Measurements from ENCODE around the gene DIPK2A. TPM values are rescaled to one million over a fixed set of nuclear protein-coding genes. Genes with fewer than 3 reads are reported as not detected.
A peak's percentile ranks its signal among the peaks of the same experiment; 100 is the strongest.

The DIPK2A gene
- total and polyA plus RNA-seq, 4 experiments from 2014 or later, result 7.8 to 22.8 (median 15.8) TPM

DNA sequence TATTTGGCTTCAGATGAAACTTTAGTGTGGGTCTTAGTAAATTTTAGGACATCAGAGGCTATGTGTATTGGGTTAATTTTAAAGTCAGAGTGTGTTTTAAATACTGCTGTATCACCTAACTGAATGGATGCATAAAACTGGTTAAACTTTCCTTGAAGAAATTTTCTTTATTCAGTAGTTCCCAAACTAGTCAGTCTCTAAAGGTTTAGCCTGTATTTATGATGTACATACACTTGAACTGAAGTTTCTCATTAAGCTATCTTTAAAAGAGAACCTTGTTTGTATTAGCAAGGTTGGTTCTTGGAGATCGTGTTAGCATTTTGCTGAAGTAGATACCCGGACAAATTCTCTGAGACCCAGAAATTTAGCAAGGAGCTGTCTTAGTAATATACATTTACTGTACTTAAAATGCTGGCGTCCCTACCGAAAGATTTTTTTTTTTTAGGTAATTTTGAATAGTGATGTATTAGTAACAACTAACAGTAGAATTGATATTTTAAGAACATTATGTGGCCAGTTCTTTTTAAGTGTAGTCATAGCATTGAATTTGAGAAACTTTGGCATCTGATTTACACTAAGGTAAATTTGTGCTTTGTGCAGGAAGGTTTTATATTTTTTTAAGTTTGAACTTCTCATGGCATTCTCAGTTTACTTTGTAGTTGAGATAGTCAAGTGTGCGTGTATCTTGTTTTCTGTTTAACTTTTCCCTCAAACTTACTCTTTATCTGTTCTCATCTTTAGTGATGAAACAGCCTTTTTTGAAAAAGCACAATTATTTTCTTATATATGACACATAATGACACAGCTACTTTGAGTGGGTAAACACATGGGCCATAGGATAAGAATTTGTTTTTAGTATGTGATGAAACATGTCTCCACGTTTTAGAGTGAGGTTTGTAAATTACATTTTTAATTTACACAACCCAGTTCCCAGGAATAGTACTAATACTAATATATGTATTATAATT lies 2.9 kb downstream of the DIPK2A start:
- Histone ChIP-seq H3K4me1 (ENCODE audit: insufficient read depth, low read length) (peaks cover 61% of the 10 kb centered on the region), H3K27ac (ENCODE audit: low read depth, low read length) (no peak overlapping the region), H3K27me3 (ENCODE audit: insufficient read depth, low read length) (no peaks in the 10 kb centered on the region), H3K4me3 (ENCODE audit: low read length in 2 of 2) (peak overlapping the region in 1 of 2 donors; percentile 99), H3K36me3 (ENCODE audit: insufficient read depth, low read length) (no peaks in the 10 kb centered on the region), H3K9me3 (ENCODE audit: control insufficient read depth in 1 of 2, low read length in 2 of 2) (no peaks in the 10 kb centered on the region)
- Mint-ChIP-seq H3K36me3 (peaks cover 0 to 15% of the 10 kb centered on the region in 2 donors), H3K4me3 (peak overlapping the region; percentile 93 to 100 (median 97)), H3K27me3 (no peaks in the 10 kb centered on the region), H3K9me3 (no peaks in the 10 kb centered on the region), H3K27ac (peak overlapping the region; percentile 32 to 96 (median 92)), H3K4me1 (peaks cover 34 to 77% (median 43%) of the 10 kb centered on the region in 4 donors)
- intact Hi-C loops (cut with micrococcal nuclease), result loop anchor here (5.0 to 10.0 kb wide), 5 partner anchors 857 to 1530 kb away; partner anchors contain the start of genes ATR, CHST2, PLS1 and TRPC1
- DNase-seq, result no peak
- ChIA-PET CTCF (ENCODE audit: partially characterized antibody) (interaction anchor here (0.7 to 1.7 kb wide), 6 partner anchors 9 to 120 kb away, joined by 3 to 6 read pairs (median 4); no protein-coding TSS in a partner anchor), POLR2A (ENCODE audit: partially characterized antibody) (interaction anchor here (4.3 kb wide), 1 partner anchor 125 kb away, joined by 78 read pairs; the partner anchor contains the start of gene SLC9A9)

DNA sequence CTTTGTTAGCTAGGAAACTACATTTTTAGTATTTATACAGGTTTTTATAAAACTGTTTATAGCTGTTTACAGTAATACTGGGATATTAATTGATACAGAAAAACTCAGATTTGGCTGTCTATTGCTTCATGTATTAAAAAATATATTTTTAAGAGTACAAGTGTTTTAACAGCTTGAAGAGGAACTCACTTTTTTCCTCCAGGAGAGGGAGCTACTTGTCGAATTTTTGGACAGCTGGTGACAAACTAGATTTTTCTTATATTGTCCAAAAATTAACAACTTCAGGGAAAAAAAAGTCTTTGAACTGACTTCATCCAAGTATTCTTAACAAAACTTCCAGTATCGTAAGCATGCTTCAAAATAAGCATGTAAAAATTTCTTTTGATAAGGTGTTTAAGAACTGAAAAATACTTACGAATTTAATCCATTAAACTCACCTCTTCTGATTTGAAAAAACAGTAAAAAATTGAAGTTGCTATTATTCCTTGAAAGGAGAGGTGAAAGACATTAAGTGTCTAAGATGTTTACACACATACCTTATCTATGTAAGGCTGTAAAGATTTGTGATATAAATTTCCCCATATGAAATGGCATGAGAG lies 4.0 kb downstream of the DIPK2A start:
- Histone ChIP-seq H3K36me3 (ENCODE audit: insufficient read depth, low read length) (no peaks in the 10 kb centered on the region), H3K27ac (ENCODE audit: low read depth, low read length) (no peak overlapping the region), H3K9me3 (ENCODE audit: control insufficient read depth in 1 of 2, low read length in 2 of 2) (no peaks in the 10 kb centered on the region), H3K4me1 (ENCODE audit: insufficient read depth, low read length) (peaks cover 56% of the 10 kb centered on the region), H3K4me3 (ENCODE audit: low read length in 2 of 2) (no peak overlapping the region), H3K27me3 (ENCODE audit: insufficient read depth, low read length) (no peaks in the 10 kb centered on the region)
- intact Hi-C loops (cut with micrococcal nuclease), result loop anchor here (10.0 kb wide), 1 partner anchor 1531 kb away; the partner anchor contains the start of gene XRN1
- H3K27ac Mint-ChIP-seq, result peak overlapping the region in 2 of 7 donors; percentile 31 to 92
- DNase-seq, result peak in 4 of 5 donors; percentile 11 to 31 (median 18)
- POLR2A ChIA-PET (ENCODE audit: partially characterized antibody), result no interaction called here
- no peaks in the 10 kb centered on the region for H3K27me3 Mint-ChIP-seq
- H3K4me3 Mint-ChIP-seq, result peak overlapping the region in 1 of 8 donors; percentile 20
- H3K36me3 Mint-ChIP-seq, result peaks cover 0 to 15% of the 10 kb centered on the region in 2 donors
- H3K4me1 Mint-ChIP-seq, result peaks cover 34 to 74% (median 46%) of the 10 kb centered on the region in 4 donors
- no peaks in the 10 kb centered on the region for H3K9me3 Mint-ChIP-seq
- CTCF ChIA-PET (ENCODE audit: partially characterized antibody), result interaction anchor here (0.8 to 1.7 kb wide), 5 partner anchors 10 to 23 kb away, joined by 3 to 5 read pairs (median 3); no protein-coding TSS in a partner anchor

DNA sequence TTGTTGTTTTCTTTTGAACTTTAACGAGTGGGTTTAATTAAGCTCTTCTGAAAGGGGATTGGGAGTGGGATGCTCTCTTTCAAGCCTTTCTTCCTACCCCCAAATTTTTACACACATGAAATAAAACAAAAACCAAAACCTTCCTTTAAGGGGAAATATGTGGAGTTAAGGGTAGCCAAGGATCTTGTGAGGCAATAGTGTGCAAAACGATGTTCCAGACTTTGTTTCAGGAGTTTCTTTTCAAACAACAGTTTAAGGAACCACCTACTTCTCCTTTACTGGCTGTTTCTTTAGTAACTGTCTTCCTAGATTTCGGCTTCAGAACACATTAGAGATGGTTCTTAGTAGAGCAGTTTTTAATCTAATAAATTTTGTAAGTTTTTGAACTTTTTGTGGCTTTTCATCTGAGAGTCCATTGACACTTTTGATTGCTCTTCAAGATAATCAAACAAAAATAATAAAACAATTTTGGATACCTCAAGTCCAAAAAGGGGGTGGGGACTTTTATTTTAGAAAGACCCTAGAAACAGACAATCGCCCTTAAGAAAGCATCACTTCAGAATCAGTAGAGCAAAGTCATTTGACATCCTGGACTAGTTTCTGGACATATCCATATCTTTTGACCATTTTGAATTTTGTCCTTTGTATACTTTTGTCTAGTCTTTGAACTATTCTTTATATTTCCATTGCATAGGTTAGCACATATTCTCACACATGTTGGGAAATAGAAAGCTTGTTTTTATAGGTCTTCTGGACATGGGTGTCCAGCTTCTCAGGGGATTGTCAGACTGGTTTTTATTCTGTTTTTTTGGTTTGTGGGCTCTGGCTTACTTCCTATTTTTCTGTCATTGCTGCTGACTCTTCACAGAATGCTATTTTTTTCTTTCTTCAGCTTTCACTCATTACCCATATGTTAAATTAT lies 6.0 kb downstream of the DIPK2A start:
- Histone ChIP-seq H3K27me3 (ENCODE audit: insufficient read depth, low read length) (no peaks in the 10 kb centered on the region), H3K4me1 (ENCODE audit: insufficient read depth, low read length) (peaks cover 53% of the 10 kb centered on the region), H3K4me3 (ENCODE audit: low read length in 2 of 2) (no peak overlapping the region), H3K27ac (ENCODE audit: low read depth, low read length) (no peak overlapping the region), H3K9me3 (ENCODE audit: control insufficient read depth in 1 of 2, low read length in 2 of 2) (no peaks in the 10 kb centered on the region), H3K36me3 (ENCODE audit: insufficient read depth, low read length) (no peaks in the 10 kb centered on the region)
- intact Hi-C loops (cut with micrococcal nuclease), result loop anchor here (10.0 kb wide), 1 partner anchor 1533 kb away; the partner anchor contains the start of gene XRN1
- H3K9me3 Mint-ChIP-seq, result no peaks in the 10 kb centered on the region
- CTCF ChIA-PET (ENCODE audit: partially characterized antibody), result interaction anchor here (0.8 to 1.0 kb wide), 3 partner anchors 92 to 148 kb away, joined by 3 to 5 read pairs (median 3); no protein-coding TSS in a partner anchor
- peak overlapping the region in 5 of 8 donors; percentile 4 to 65 (median 36) for H3K4me3 Mint-ChIP-seq
- H3K4me1 Mint-ChIP-seq, result peaks cover 37 to 78% (median 52%) of the 10 kb centered on the region in 4 donors
- peaks cover 5 to 6% of the 10 kb centered on the region in 2 donors for H3K36me3 Mint-ChIP-seq
- POLR2A ChIA-PET (ENCODE audit: partially characterized antibody), result no interaction called here
- peak overlapping the region in 1 of 7 donors; percentile 2 for H3K27ac Mint-ChIP-seq
- H3K27me3 Mint-ChIP-seq, result no peaks in the 10 kb centered on the region
- no peak for DNase-seq

DNA sequence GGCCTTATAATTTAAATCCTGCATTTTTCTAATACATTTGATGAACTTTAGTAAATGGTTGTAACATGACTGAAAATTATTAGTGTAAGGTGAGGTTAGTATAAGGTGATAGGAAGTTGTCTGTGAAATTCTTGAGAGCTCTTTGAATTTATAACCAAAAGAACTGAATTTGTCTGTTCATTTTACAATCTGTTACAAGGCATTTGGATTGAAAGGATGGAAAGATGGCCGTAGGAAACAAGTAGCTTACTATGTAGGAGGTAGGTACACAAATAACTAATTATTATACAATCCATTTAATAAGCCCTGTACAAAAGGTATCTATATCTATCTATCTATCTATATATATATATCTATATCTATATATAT lies 6.6 kb downstream of the DIPK2A start:
- intact Hi-C loops (cut with micrococcal nuclease), result loop anchor here (10.0 kb wide), 1 partner anchor 1533 kb away; the partner anchor contains the start of gene XRN1
- no peak overlapping the region for H3K27ac ChIP-seq (ENCODE audit: low read depth, low read length)
- Mint-ChIP-seq H3K27me3 (no peaks in the 10 kb centered on the region), H3K4me1 (peaks cover 42 to 81% (median 57%) of the 10 kb centered on the region in 4 donors), H3K27ac (peak overlapping the region in 1 of 7 donors; percentile 2), H3K4me3 (peak overlapping the region in 4 of 8 donors; percentile 7 to 46 (median 32)), H3K9me3 (peaks cover 0 to 1% (median 0%) of the 10 kb centered on the region in 8 donors), H3K36me3 (peaks cover 6 to 12% of the 10 kb centered on the region in 2 donors)
- ChIA-PET CTCF (ENCODE audit: partially characterized antibody) (no interaction called here), POLR2A (ENCODE audit: partially characterized antibody) (no interaction called here)
- H3K4me1 ChIP-seq (ENCODE audit: insufficient read depth, low read length), result peaks cover 53% of the 10 kb centered on the region
- H3K4me3 ChIP-seq (ENCODE audit: low read length in 2 of 2), result no peak overlapping the region
- no peaks in the 10 kb centered on the region for H3K36me3 ChIP-seq (ENCODE audit: insufficient read depth, low read length)
- H3K9me3 ChIP-seq (ENCODE audit: control insufficient read depth in 1 of 2, low read length in 2 of 2), result no peaks in the 10 kb centered on the region
- DNase-seq, result no peak
- no peaks in the 10 kb centered on the region for H3K27me3 ChIP-seq (ENCODE audit: insufficient read depth, low read length)

DNA sequence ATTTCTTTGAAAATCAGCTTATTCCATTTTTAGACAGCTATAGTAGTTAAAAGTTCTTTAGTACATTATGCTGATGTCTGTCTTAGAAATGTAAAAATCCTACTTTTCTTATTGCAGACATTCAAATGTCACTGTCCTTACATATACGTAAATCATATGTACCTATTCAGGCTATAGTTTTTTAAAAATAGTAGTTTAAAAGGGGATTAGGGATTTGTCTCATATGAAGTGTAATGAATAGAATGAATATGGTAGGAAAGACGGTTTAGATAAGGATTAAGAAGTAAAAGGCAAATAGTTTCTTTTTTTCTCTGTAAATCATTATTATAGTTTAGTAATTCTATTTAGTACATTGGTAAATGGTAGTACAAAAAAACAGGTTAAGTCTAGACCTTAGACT lies 7.4 kb downstream of the DIPK2A start:
- no peaks in the 10 kb centered on the region for H3K27me3 ChIP-seq (ENCODE audit: insufficient read depth, low read length)
- Mint-ChIP-seq H3K27me3 (no peaks in the 10 kb centered on the region), H3K9me3 (peaks cover 0 to 4% (median 0%) of the 10 kb centered on the region in 8 donors), H3K27ac (no peak overlapping the region), H3K36me3 (peaks cover 8 to 12% of the 10 kb centered on the region in 2 donors), H3K4me3 (no peak overlapping the region), H3K4me1 (peaks cover 41 to 81% (median 56%) of the 10 kb centered on the region in 4 donors)
- no peaks in the 10 kb centered on the region for H3K9me3 ChIP-seq (ENCODE audit: control insufficient read depth in 1 of 2, low read length in 2 of 2)
- no peak overlapping the region for H3K27ac ChIP-seq (ENCODE audit: low read depth, low read length)
- no peak for DNase-seq
- intact Hi-C loops (cut with micrococcal nuclease), result loop anchor here (10.0 kb wide), 1 partner anchor 1534 kb away; the partner anchor contains the start of gene XRN1
- POLR2A ChIA-PET (ENCODE audit: partially characterized antibody), result no interaction called here
- no peaks in the 10 kb centered on the region for H3K36me3 ChIP-seq (ENCODE audit: insufficient read depth, low read length)
- no peak overlapping the region for H3K4me3 ChIP-seq (ENCODE audit: low read length in 2 of 2)
- CTCF ChIA-PET (ENCODE audit: partially characterized antibody), result no interaction called here
- peaks cover 47% of the 10 kb centered on the region for H3K4me1 ChIP-seq (ENCODE audit: insufficient read depth, low read length)

DNA sequence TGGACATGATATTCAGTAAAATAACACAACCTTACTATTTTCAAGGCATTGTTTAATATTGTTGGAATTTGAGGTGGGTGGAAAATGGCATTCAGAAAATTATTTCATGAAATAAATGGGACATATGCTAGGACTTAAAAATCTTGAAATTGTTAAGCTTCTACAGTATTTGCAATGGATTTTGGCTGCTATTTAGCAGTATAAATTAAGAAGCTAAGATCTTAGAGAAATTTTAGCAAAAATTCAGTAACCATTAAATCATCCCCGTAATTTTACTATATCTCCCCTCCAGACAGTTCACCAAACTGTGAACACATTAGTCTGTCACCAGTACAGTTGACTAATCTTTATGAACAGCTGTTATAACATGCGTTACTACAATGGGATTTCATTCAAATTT lies 8.2 kb downstream of the DIPK2A start:
- Mint-ChIP-seq H3K27me3 (no peaks in the 10 kb centered on the region), H3K4me1 (peaks cover 35 to 79% (median 53%) of the 10 kb centered on the region in 4 donors), H3K4me3 (peak overlapping the region in 1 of 8 donors; percentile 13), H3K36me3 (peaks cover 10 to 16% of the 10 kb centered on the region in 2 donors), H3K9me3 (peaks cover 0 to 4% (median 0%) of the 10 kb centered on the region in 8 donors), H3K27ac (no peak overlapping the region)
- Histone ChIP-seq H3K27me3 (ENCODE audit: insufficient read depth, low read length) (no peaks in the 10 kb centered on the region), H3K4me1 (ENCODE audit: insufficient read depth, low read length) (peaks cover 44% of the 10 kb centered on the region), H3K4me3 (ENCODE audit: low read length in 2 of 2) (no peak overlapping the region), H3K27ac (ENCODE audit: low read depth, low read length) (no peak overlapping the region), H3K36me3 (ENCODE audit: insufficient read depth, low read length) (no peaks in the 10 kb centered on the region), H3K9me3 (ENCODE audit: control insufficient read depth in 1 of 2, low read length in 2 of 2) (no peaks in the 10 kb centered on the region)
- CTCF ChIA-PET (ENCODE audit: partially characterized antibody), result interaction anchor here (1.2 kb wide), 1 partner anchor 11 kb away, joined by 3 read pairs; no protein-coding TSS in a partner anchor
- intact Hi-C loops (cut with micrococcal nuclease), result loop anchor here (10.0 kb wide), 1 partner anchor 1535 kb away; the partner anchor contains the start of gene XRN1
- DNase-seq, result no peak
- POLR2A ChIA-PET (ENCODE audit: partially characterized antibody), result interaction anchor here (1.7 kb wide), 1 partner anchor 8 kb away, joined by 11 read pairs; the partner anchor contains the start of gene DIPK2A
